Measurements from ENCODE around the gene FARS2.

Gene FARS2

DNA sequence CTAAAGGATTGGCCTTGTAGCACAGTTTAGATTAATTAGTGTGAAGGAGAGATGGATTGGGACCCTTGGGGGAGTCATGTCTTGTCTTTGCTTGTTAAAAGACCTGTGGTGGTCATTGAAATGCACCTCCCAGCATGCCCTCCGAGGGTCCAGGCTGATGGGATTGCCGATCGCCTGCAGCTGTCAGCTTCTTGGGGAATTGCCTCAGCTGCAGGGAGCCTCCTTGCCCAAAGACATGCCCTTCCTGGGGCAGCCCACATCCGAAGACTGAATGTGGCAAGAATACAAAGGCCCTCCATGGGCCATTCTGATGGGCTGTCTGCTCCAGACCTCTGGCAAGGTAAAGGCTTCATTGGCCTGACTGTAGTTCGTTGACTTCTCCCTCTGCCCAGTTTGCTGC is 150.7 kb downstream of the FARS2 start:
- DNase-seq (ENCODE audit: low spot score) = no peak
- ChIA-PET POLR2A (ENCODE audit: low non-redundant PET) (no interaction called here), CTCF (no interaction called here)
- H3K27ac ChIP-seq = no peak overlapping the region
- TF ChIP-seq, protein P1, sequence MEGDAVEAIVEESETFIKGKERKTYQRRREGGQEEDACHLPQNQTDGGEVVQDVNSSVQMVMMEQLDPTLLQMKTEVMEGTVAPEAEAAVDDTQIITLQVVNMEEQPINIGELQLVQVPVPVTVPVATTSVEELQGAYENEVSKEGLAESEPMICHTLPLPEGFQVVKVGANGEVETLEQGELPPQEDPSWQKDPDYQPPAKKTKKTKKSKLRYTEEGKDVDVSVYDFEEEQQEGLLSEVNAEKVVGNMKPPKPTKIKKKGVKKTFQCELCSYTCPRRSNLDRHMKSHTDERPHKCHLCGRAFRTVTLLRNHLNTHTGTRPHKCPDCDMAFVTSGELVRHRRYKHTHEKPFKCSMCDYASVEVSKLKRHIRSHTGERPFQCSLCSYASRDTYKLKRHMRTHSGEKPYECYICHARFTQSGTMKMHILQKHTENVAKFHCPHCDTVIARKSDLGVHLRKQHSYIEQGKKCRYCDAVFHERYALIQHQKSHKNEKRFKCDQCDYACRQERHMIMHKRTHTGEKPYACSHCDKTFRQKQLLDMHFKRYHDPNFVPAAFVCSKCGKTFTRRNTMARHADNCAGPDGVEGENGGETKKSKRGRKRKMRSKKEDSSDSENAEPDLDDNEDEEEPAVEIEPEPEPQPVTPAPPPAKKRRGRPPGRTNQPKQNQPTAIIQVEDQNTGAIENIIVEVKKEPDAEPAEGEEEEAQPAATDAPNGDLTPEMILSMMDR (conservative IDR thresholded peaks at IDR 0.05; ENCODE audit: low read depth) = no peak

DNA sequence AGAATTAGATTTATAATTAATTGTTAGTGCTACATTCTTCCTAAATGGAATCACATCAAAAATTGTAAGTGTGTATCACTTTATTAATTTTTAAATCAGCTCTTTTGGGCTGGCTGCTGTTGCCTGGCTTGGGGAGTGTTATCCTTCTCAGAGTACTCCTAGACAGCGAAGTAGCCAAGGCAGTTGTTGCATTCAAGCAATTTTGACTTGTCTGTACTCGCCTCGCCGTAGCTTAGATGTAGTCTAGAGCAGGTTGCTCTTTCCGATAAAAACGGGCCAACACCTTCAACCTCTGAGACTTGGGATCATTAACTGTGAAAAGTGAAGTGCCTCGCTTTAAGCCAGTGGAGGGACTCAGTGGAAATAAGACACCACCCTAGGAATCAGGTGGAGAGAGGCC is 151.3 kb downstream of the FARS2 start:
- TF ChIP-seq, protein P1 (conservative IDR thresholded peaks at IDR 0.05; ENCODE audit: low read depth) = no peak
- POLR2A ChIA-PET (ENCODE audit: low non-redundant PET) = no interaction called here
- H3K27ac ChIP-seq = no peak overlapping the region
- CTCF ChIA-PET = no interaction called here
- no peak for DNase-seq (ENCODE audit: low spot score)

DNA sequence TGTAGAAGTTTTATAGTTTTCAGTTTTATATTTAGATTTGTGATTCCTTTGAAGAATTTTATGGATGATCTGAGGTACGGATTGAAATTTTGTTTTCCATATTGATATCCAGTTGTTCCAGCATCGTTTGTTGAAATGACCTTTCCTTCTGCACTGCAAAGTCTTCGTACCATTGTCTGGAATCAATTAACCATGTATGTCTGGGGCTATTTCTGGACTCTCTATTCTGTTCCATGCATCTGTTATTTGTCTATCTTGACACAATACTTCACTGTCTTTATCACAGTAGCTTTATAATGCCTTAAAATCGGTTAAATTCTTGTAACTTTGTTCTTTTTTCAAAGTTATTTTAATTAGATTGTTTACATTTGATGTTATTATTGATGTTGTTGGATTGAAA is 154.9 kb downstream of the FARS2 start:
- H3K27ac ChIP-seq = no peak overlapping the region
- CTCF ChIA-PET = no interaction called here

DNA sequence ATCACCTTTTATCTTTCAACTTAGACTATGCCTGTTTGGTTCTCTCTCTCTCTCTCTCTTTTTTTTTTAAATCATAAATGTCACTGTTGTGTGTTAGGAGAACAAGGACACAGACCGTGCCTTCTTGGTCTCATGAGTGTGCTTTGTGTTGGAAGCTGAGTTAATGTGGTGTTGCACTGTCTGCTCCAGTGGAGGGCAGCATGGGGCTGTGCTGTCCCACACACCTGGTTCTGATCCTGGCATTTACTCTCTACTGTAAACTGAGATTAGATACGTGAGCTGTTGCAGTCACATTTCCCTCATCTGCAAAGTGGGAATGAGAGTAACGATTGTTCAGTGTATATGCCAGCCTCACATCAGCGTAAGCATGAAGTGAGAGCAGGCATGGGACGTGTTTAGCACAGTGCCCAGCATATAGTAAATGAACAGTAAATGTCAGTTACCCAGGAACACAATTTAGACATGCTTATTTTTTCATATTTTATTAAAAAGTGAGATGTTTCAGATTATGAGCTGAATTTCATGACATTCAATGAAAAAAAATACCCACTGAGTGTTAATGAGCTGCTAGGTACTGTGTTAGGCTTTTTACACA is 161.1 kb downstream of the FARS2 start:
- POLR2A ChIA-PET (ENCODE audit: low non-redundant PET) = no interaction called here
- H3K27ac ChIP-seq = no peak overlapping the region
- CTCF ChIA-PET = interaction anchor here (0.5 to 0.8 kb wide), 6 partner anchors 13 to 1119 kb away, joined by 3 to 5 read pairs (median 4); no protein-coding TSS in a partner anchor
- TF ChIP-seq, protein P1 (conservative IDR thresholded peaks at IDR 0.05; ENCODE audit: low read depth) = peak; percentile 19; the same call in 1 of the 2 replicates
- DNase-seq (ENCODE audit: low spot score) = peak; percentile 19

More for the DNA sequence above, 154.9 kb downstream of the FARS2 start:
- no peak for DNase-seq (ENCODE audit: low spot score)
- TF ChIP-seq, protein P1 (conservative IDR thresholded peaks at IDR 0.05; ENCODE audit: low read depth) = no peak
- POLR2A ChIA-PET (ENCODE audit: low non-redundant PET) = no interaction called here

DNA sequence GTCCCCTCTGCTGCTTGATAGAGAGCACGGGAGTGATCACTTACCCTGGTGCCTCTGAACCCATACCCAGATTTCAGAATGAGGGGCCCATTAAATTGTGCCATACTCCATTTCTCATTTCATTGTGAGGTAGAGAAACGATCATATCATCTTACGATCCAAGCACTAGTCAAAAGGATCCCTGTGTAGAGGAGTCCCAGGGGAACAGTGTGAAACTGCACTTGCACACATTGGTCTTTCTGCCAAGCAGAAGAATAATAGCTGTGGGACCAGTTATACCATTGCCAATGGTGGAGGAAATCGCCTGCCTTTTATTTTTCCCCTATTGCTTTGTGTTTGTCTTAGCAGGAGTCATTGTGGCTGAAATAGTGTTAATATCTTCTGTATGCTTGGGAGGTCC is 161.9 kb downstream of the FARS2 start:
- CTCF ChIA-PET = interaction anchor here (0.6 to 0.8 kb wide), 2 partner anchors 13 to 237 kb away, joined by 4 read pairs; no protein-coding TSS in a partner anchor
- no peak overlapping the region for H3K27ac ChIP-seq
- DNase-seq (ENCODE audit: low spot score) = no peak
- POLR2A ChIA-PET (ENCODE audit: low non-redundant PET) = no interaction called here
- TF ChIP-seq, protein P1 (conservative IDR thresholded peaks at IDR 0.05; ENCODE audit: low read depth) = no peak

DNA sequence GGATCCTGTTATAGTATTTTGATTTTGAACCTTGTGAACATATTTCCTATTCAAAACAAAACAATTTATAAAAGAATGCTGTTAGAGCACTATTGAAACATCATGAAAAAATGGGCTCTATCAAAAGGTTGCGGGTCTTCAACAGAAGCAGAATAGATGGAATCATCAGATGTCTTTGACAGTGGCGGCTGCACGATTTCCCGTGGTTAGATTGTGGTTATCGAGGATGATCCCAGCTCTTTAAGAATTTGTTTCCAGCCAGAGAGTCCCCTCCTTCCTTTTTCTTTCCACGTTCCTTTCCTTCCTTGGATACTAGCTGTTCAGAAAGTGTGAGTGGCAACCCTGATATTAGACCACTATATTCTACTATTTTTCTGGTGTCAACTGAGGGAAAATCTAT is 163.4 kb downstream of the FARS2 start:
- TF ChIP-seq, protein P1 (conservative IDR thresholded peaks at IDR 0.05; ENCODE audit: low read depth) = no peak
- no peak for DNase-seq (ENCODE audit: low spot score)
- CTCF ChIA-PET = no interaction called here
- POLR2A ChIA-PET (ENCODE audit: low non-redundant PET) = no interaction called here
- H3K27ac ChIP-seq = no peak overlapping the region
